HG03039 (cell line): Measurements from ENCODE around the gene SLC37A1.

ENCODE experiments used
- ATAC-seq: cut with Tn5 transposase; IDR thresholded peaks from one replicate; pipeline ENCODE4 v1.9.1; 2021; ENCODE audit warnings: mild to moderate bottlenecking, moderate library complexity; ENCODE audit not compliant: unreplicated experiment

Gene SLC37A1

GRCh38 chr21:42525676-42526378, 12.2 kb downstream of the SLC37A1 start:
- no peak for ATAC-seq

GRCh38 chr21:42526379-42526727, 12.7 kb downstream of the SLC37A1 start:
- ATAC-seq = no peak

- ATAC-seq = no peak
Measured at GRCh38 chr21:42527127-42527488, 13.5 kb downstream of the SLC37A1 start.

- no peak for ATAC-seq
Measured at GRCh38 chr21:42527489-42528158, 14.0 kb downstream of the SLC37A1 start.

- no peak for ATAC-seq
Measured at GRCh38 chr21:42530167-42530518, 16.5 kb downstream of the SLC37A1 start.

GRCh38 chr21:42531771-42532170, 18.1 kb downstream of the SLC37A1 start:
- ATAC-seq = no peak

GRCh38 chr21:42532466-42533181, 19.0 kb downstream of the SLC37A1 start:
- no peak for ATAC-seq

- ATAC-seq = no peak
Measured at GRCh38 chr21:42533306-42533962, 19.8 kb downstream of the SLC37A1 start.

- no peak for ATAC-seq
Measured at GRCh38 chr21:42533963-42534355, 20.3 kb downstream of the SLC37A1 start.

GRCh38 chr21:42534421-42535378, 21.0 kb downstream of the SLC37A1 start:
- ATAC-seq = no peak

GRCh38 chr21:42535602-42536171, 22.0 kb downstream of the SLC37A1 start:
- no peak for ATAC-seq

- no peak for ATAC-seq
Measured at GRCh38 chr21:42536601-42537000, 22.9 kb downstream of the SLC37A1 start.

GRCh38 chr21:42537106-42537742, 23.6 kb downstream of the SLC37A1 start:
- no peak for ATAC-seq

- ATAC-seq = no peak
Measured at GRCh38 chr21:42538479-42539275, 25.0 kb downstream of the SLC37A1 start.

- no peak for ATAC-seq
Measured at GRCh38 chr21:42539342-42539741, 25.7 kb downstream of the SLC37A1 start.

- no peak for ATAC-seq
Measured at GRCh38 chr21:42539931-42540343, 26.3 kb downstream of the SLC37A1 start.

- ATAC-seq = no peak
Measured at GRCh38 chr21:42540396-42540795, 26.7 kb downstream of the SLC37A1 start.

GRCh38 chr21:42541174-42541573, 27.5 kb downstream of the SLC37A1 start:
- ATAC-seq = no peak

- no peak for ATAC-seq
Measured at GRCh38 chr21:42541618-42542017, 28.0 kb downstream of the SLC37A1 start.
